T-helper 1 cell (primary cell): Measurements from ENCODE around the gene RGS11.
"Not testable (repeated sequence)": the region's sequence is repeated elsewhere in the genome, so short reads cannot be mapped to it uniquely, and the experiment has no call there.

Experiments
- DNase-seq, 5 donors: peaks; one replicate each; pipeline ENCODE4 v3.0.0-alpha.2; 2012 to 2020

The RGS11 gene

GRCh38 chr16:261031-261691, 14.6 kb downstream of the RGS11 start:
- no peak for DNase-seq

- DNase-seq: no peak
Observed at GRCh38 chr16:260326-260725, 15.4 kb downstream of the RGS11 start.

DNA sequence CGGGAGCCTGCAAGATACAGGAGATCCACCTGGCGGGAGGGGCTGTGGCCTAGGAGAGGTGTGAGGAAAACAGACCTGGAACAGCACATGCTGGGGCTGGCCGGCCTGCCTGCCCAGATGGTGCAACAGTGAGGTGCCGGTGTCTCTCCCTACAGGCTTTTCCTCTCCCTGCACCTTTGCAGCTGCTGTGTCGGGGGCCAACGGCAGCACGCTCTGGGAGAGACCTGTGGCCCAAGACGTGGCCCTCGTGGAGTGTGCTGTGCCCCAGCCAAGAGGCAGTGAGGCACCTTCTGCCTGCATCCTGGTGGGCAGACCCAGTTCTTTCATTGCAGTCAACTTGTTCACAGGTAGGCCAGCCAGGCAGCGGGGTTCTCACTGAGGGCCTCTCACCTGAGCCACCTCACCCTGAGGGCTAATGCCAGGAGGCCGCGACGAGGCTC, 15.9 kb downstream of the RGS11 start:
- no peak for DNase-seq

- no peak for DNase-seq
Observed at GRCh38 chr16:259226-259625, 16.5 kb downstream of the RGS11 start.

DNA sequence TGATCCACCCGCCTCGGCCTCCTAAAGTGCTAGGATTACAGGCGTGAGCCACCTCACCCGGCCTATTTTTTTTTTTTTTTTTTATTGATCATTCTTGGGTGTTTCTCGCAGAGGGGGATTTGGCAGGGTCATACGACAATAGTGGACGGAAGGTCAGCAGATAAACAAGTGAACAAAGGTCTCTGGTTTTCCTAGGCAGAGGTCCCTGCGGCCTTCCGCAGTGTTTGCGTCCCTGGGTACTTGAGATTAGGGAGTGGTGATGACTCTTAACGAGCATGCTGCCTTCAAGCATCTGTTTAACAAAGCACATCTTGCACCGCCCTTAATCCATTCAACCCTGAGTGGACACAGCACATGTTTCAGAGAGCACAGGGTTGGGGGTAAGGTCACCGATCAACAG, 17.7 kb downstream of the RGS11 start:
- not testable (repeated sequence) for DNase-seq

DNA sequence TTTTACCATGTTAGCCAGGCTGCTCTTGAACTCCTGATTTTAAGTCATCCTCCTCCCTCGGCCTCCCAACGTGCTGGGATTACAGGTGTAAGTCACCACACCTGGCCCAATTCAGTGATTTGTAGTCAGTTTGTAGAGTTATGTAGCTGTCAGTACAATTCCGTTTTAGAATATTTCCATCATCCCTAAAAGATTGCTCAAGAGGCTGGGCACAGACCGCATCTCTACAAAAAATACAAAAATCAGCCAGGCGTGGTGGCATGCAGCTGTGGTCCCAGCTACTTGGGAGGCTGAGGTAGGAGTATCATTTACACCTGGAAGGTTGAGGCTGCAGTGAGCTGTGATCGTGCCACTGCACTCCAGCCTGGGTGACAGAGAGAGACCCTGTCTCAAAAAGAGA, 20.6 kb downstream of the RGS11 start:
- no peak for DNase-seq

- DNase-seq: no peak
Observed at GRCh38 chr16:254461-254860, 21.3 kb downstream of the RGS11 start.

GRCh38 chr16:253833-254232, 21.9 kb downstream of the RGS11 start:
- DNase-seq: no peak

DNA sequence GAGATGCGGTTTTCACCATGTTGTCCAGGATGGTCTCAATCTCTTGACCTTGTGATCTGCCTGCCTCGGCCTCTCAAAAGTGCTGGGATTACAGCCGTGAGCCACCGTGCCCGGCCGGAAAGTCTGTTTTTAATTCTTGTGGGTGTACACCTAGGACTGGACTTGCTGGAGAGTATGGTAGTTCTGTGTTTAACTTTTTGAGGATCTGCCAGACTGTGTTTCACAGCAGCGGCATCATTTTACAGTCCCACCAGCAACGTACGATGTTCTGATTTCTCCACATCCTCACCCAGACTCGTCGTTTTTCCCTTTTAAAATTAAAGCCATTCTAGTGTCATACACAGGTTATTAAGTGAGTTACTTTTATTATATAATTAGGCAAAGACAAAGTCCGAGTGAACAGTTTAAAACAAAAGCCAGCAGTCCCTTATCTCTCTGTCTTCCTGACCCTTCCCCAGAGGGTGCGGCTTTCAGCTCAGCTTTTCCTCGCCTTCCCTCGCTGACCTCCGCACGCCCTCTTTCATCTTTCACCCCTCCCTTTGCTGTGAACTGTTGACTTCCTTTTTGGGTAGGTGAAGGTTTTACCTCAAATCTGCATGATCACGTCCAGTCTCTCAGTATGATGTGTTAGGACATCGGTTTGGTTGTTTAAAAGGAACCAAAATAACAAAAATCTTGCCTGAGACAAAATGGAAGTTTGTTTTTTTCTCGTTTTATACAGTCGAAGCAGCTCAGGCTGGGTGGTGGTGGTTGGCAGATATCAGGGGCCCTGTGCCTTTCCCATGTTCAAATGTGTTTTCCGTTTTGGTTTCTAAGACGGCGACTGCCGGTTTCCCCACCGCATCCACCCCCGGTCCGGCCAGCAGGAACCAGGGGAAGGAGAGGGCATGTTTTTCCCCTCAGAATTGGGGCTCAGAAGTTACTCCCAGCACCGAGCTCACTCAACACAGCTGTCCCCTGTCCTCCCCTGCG, 23.1 kb downstream of the RGS11 start:
- DNase-seq: peak in 1 of 5 donors; percentile 29

GRCh38 chr16:249431-249830, 26.3 kb downstream of the RGS11 start:
- DNase-seq: no peak

DNA sequence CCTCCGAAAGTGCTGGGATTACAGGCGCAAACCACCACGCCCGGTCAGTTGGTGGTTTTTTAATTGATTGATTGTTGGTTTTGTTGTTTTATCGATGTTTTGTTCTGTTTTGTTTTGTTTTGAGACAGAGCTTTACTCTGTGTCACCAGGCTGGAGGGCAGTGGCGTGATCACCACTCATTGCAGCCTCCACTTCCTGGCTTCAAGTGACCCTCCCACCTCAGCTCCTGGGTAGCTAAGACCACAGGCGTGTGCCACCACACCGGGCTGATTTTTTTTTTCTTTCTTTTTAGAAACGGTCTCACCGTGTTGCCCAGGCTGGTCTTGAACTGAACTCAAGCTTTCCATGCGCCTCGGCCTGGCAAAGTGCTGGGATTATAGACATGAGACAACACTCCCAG, 28.7 kb downstream of the RGS11 start:
- DNase-seq: no peak

GRCh38 chr16:245105-245504, 30.6 kb downstream of the RGS11 start:
- no peak for DNase-seq

- no peak for DNase-seq
Observed at GRCh38 chr16:243348-243747, 32.4 kb downstream of the RGS11 start.

DNA sequence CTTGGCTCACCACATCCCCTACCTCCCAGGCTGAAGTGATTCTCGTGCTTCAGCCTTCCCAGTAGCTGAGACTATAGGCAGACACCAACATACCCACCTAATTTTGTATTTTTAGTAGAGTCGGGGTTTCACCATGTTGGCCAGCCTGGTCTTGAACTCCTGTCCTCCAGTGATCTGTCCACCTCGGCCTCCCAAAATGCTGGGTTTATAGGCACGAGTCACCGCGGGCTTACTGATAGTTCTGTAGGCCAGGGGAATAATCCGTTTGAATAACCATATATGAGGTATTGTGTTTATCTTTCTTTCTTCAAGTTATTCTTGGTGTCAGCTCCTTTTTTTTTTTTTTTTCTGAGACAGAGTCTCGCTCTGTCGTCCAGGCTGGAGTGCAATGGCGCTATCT, 33.5 kb downstream of the RGS11 start:
- DNase-seq: no peak

GRCh38 chr16:240559-240958, 35.2 kb downstream of the RGS11 start:
- DNase-seq: no peak

DNA sequence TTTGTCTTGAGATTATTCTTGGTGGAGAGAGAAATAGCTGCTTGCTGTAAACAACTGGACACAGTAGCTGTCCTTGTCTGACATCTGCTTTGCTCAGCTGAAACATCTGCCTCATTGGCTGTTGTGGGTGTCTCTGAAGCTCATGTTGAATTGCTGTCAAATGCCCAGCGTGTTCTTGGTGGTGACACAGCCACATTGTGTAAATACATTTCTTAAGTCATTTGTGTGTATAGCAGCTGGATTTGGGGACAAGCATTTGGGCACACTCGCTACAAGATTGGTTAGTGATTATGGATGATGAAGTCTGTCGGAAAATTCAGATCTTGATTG, 35.8 kb downstream of the RGS11 start:
- DNase-seq: no peak

GRCh38 chr16:234468-235305, 41.1 kb downstream of the RGS11 start, which contains the start of gene FAM234A:
TSS of gene FAM234A (plus strand) at chr16:234821. CDS start at chr16:254414, 19,593 bp downstream.
- DNase-seq: peak; percentile 91 to 97 (median 92)

GRCh38 chr16:230949-231348, 44.8 kb downstream of the RGS11 start:
- DNase-seq: no peak

GRCh38 chr16:230351-230750, 45.4 kb downstream of the RGS11 start:
- DNase-seq: not testable (repeated sequence)

- DNase-seq: no peak
Observed at GRCh38 chr16:229731-230281, 45.9 kb downstream of the RGS11 start.

- DNase-seq: peak; percentile 64 to 83 (median 79)
Observed at GRCh38 chr16:228852-229730, 46.7 kb downstream of the RGS11 start, which contains the start of gene LUC7L. TSS of gene LUC7L (minus strand) at chr16:229449. CDS start at chr16:229339, 110 bp downstream.
